ENCODE measurements around the gene OR9Q1. TPM values are rescaled to one million over a fixed set of nuclear protein-coding genes. Genes with fewer than 3 reads are reported as not detected.
"Not testable (repeated sequence)": the region's sequence is repeated elsewhere in the genome, so short reads cannot be mapped to it uniquely, and the experiment has no call there.

Gene OR9Q1
- total RNA-seq, 5 donors from 2014 or later (not counting 1 experiment from before 2014, with no cell fraction given), result not detected

GRCh38 chr11:58195939-58196338, 172.3 kb downstream of the OR9Q1 start:
- ChIA-PET POLR2A (no interaction called here), CTCF (no interaction called here)
- Histone ChIP-seq H3K36me3 (ENCODE audit: control insufficient read depth in 2 of 2, extremely low read depth in 1 of 2, insufficient read depth in 1 of 2, low read length in 1 of 2) (no peaks in the 10 kb centered on the region), H3K4me3 (ENCODE audit: control insufficient read depth in 1 of 2, extremely low read depth in 1 of 2, low read length in 1 of 2) (no peak overlapping the region), H3K27ac (ENCODE audit: low read length) (no peak overlapping the region), H3K27me3 (replicated peaks in 1 of 2; ENCODE audit: control insufficient read depth in 2 of 2, extremely low read depth in 1 of 2, insufficient read depth in 2 of 2, low read length in 1 of 2) (peaks cover 0 to 3% of the 10 kb centered on the region in 2 experiments), H3K4me1 (ENCODE audit: control insufficient read depth in 1 of 2, extremely low read depth in 1 of 2, insufficient read depth in 2 of 2, low read length in 2 of 2) (no peaks in the 10 kb centered on the region), H3K9me3 (no peaks in the 10 kb centered on the region)
- DNase-seq, result no peak
- H3K36me3 Mint-ChIP-seq, result no peaks in the 10 kb centered on the region
- no CpG with 5 or more reads among the region's 2 CpGs for WGBS (ENCODE audit: insufficient coverage)
- peaks cover 3 to 17% (median 7%) of the 10 kb centered on the region in 3 donors for H3K9me3 Mint-ChIP-seq
- H3K27ac Mint-ChIP-seq, result no peak overlapping the region
- H3K27me3 Mint-ChIP-seq, result peaks cover 0 to 8% of the 10 kb centered on the region in 2 donors
- H3K4me1 Mint-ChIP-seq, result no peaks in the 10 kb centered on the region
- no peak overlapping the region for H3K4me3 Mint-ChIP-seq
- no peak for ATAC-seq (replicated peaks in 1 of 4)

DNA sequence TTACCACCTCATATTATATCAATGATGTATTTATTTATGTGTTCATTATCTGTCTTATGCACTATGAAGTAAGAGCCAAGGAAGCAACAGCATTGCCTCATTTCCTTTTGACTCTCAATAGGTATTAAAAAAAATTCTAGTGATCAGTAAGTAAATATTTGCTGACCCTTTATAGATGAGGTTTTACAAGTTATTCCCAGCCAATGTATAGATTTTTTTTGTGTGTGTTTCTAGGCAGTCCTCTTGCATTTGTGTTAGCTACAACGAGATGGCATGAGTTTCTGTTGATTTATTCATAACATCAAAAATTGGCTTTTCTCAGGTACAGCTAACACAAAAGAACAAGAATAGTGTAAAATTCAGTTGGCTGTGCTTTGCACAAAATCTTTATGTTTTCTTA, 175.6 kb downstream of the OR9Q1 start:
- no peak overlapping the region for H3K27ac Mint-ChIP-seq
- Histone ChIP-seq H3K27me3 (replicated peaks in 1 of 2; ENCODE audit: control insufficient read depth in 2 of 2, extremely low read depth in 1 of 2, insufficient read depth in 2 of 2, low read length in 1 of 2) (no peaks in the 10 kb centered on the region), H3K9me3 (no peaks in the 10 kb centered on the region), H3K27ac (ENCODE audit: low read length) (no peak overlapping the region), H3K4me1 (ENCODE audit: control insufficient read depth in 1 of 2, extremely low read depth in 1 of 2, insufficient read depth in 2 of 2, low read length in 2 of 2) (no peaks in the 10 kb centered on the region), H3K36me3 (ENCODE audit: control insufficient read depth in 2 of 2, extremely low read depth in 1 of 2, insufficient read depth in 1 of 2, low read length in 1 of 2) (no peaks in the 10 kb centered on the region), H3K4me3 (ENCODE audit: control insufficient read depth in 1 of 2, extremely low read depth in 1 of 2, low read length in 1 of 2) (no peak overlapping the region)
- CTCF ChIA-PET, result no interaction called here
- H3K27me3 Mint-ChIP-seq, result peaks cover 9 to 27% of the 10 kb centered on the region in 2 donors
- H3K4me1 Mint-ChIP-seq, result no peaks in the 10 kb centered on the region
- no peaks in the 10 kb centered on the region for H3K36me3 Mint-ChIP-seq
- DNase-seq (no peak), ATAC-seq (replicated peaks in 1 of 4) (no peak)
- WGBS (ENCODE audit: insufficient coverage), result no CpG with 5 or more reads among the region's 1 CpG
- no peak overlapping the region for H3K4me3 Mint-ChIP-seq
- peaks cover 7 to 17% (median 9%) of the 10 kb centered on the region in 3 donors for H3K9me3 Mint-ChIP-seq
- POLR2A ChIA-PET, result no interaction called here

GRCh38 chr11:58204042-58204441, 180.4 kb downstream of the OR9Q1 start, which contains the start of gene OR1S2:
Gene OR1S2 (minus strand): TSS chr11:58204142. CDS start chr11:58204142, 0 bp downstream.
- Mint-ChIP-seq H3K4me1 (no peaks in the 10 kb centered on the region), H3K36me3 (no peaks in the 10 kb centered on the region), H3K27ac (no peak within 1 kb of the TSS), H3K9me3 (peaks cover 0 to 7% (median 1%) of the 10 kb centered on the region in 3 donors), H3K27me3 (peaks cover 12 to 36% of the 10 kb centered on the region in 2 donors), H3K4me3 (no peak within 1 kb of the TSS)
- POLR2A ChIA-PET, result no interaction called here
- Histone ChIP-seq H3K9me3 (no peaks in the 10 kb centered on the region), H3K4me1 (ENCODE audit: control insufficient read depth in 1 of 2, extremely low read depth in 1 of 2, insufficient read depth in 2 of 2, low read length in 2 of 2) (no peaks in the 10 kb centered on the region), H3K36me3 (ENCODE audit: control insufficient read depth in 2 of 2, extremely low read depth in 1 of 2, insufficient read depth in 1 of 2, low read length in 1 of 2) (no peaks in the 10 kb centered on the region), H3K27me3 (replicated peaks in 1 of 2; ENCODE audit: control insufficient read depth in 2 of 2, extremely low read depth in 1 of 2, insufficient read depth in 2 of 2, low read length in 1 of 2) (no peaks in the 10 kb centered on the region), H3K4me3 (ENCODE audit: control insufficient read depth in 1 of 2, extremely low read depth in 1 of 2, low read length in 1 of 2) (no peak within 1 kb of the TSS), H3K27ac (ENCODE audit: low read length) (no peak within 1 kb of the TSS)
- CTCF ChIA-PET, result no interaction called here
- ATAC-seq (replicated peaks in 1 of 4) (no peak), DNase-seq (no peak)

DNA sequence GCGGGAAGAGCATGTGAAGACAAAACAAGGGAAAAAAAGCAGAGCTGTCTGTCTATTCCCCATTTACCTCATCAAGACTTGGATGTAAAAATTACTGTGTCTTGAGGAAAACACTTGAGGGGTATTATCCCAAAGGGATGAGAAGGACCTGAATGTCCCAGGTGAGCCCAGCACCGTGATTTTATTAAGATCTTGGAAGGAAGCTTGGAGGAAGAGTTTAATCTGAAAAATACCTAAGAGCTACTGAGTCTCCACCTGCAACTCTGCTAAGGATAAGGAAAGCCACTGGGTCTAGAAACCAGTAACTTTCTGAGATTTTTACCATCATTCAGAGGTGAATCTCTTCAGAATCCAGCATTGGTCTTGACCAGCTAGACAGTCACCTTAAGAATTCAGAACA, 188.7 kb downstream of the OR9Q1 start, which contains the start of gene OR1S1:
Gene OR1S1, plus strand, starts transcription at position 301 of the 400 bp plus-strand sequence.
- DNase-seq; H3K4me3 Mint-ChIP-seq; H3K27ac Mint-ChIP-seq; H3K27ac ChIP-seq (ENCODE audit: low read length); H3K36me3 ChIP-seq (ENCODE audit: control insufficient read depth in 2 of 2, extremely low read depth in 1 of 2, insufficient read depth in 1 of 2, low read length in 1 of 2); POLR2A ChIA-PET; H3K9me3 ChIP-seq; ATAC-seq (replicated peaks in 1 of 4); H3K9me3 Mint-ChIP-seq; H3K27me3 ChIP-seq (replicated peaks in 1 of 2; ENCODE audit: control insufficient read depth in 2 of 2, extremely low read depth in 1 of 2, insufficient read depth in 2 of 2, low read length in 1 of 2); H3K4me1 ChIP-seq (ENCODE audit: control insufficient read depth in 1 of 2, extremely low read depth in 1 of 2, insufficient read depth in 2 of 2, low read length in 2 of 2); H3K4me3 ChIP-seq (ENCODE audit: control insufficient read depth in 1 of 2, extremely low read depth in 1 of 2, low read length in 1 of 2); CTCF ChIA-PET; H3K4me1 Mint-ChIP-seq; H3K36me3 Mint-ChIP-seq: not testable (repeated sequence)
- no CpG with 5 or more reads among the region's 2 CpGs for WGBS (ENCODE audit: insufficient coverage)
- H3K27me3 Mint-ChIP-seq, result peaks cover 6 to 17% of the 10 kb centered on the region in 2 donors

DNA sequence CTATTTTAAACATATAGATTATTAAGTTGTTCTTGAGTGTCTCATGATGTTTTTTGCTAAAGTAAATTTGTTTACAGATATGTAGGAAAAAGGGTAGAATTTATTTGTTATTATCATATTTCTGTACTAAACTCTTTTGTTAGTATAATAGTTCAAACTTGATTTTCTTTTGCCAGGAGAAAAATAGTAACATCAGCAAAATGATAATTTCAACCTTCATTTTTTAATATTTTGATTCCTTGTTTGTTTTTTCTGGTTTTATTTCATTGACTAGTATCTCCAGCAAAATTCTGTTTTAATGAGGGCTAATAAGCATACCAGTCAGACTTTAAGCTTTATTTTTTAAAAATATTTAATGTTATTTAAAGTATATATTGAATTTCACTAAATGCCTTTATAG, 192.8 kb downstream of the OR9Q1 start:
- no peaks in the 10 kb centered on the region for H3K4me1 Mint-ChIP-seq
- H3K36me3 ChIP-seq (ENCODE audit: control insufficient read depth in 2 of 2, extremely low read depth in 1 of 2, insufficient read depth in 1 of 2, low read length in 1 of 2), result no peaks in the 10 kb centered on the region
- H3K4me3 Mint-ChIP-seq, result no peak overlapping the region
- no peak overlapping the region for H3K4me3 ChIP-seq (ENCODE audit: control insufficient read depth in 1 of 2, extremely low read depth in 1 of 2, low read length in 1 of 2)
- H3K9me3 ChIP-seq, result no peaks in the 10 kb centered on the region
- no peak for DNase-seq
- peaks cover 6 to 20% of the 10 kb centered on the region in 2 donors for H3K27me3 Mint-ChIP-seq
- no peaks in the 10 kb centered on the region for H3K4me1 ChIP-seq (ENCODE audit: control insufficient read depth in 1 of 2, extremely low read depth in 1 of 2, insufficient read depth in 2 of 2, low read length in 2 of 2)
- no peak overlapping the region for H3K27ac Mint-ChIP-seq
- CTCF ChIA-PET, result no interaction called here
- H3K36me3 Mint-ChIP-seq, result no peaks in the 10 kb centered on the region
- no peak for ATAC-seq (replicated peaks in 1 of 4)
- H3K27me3 ChIP-seq (replicated peaks in 1 of 2; ENCODE audit: control insufficient read depth in 2 of 2, extremely low read depth in 1 of 2, insufficient read depth in 2 of 2, low read length in 1 of 2), result no peaks in the 10 kb centered on the region
- POLR2A ChIA-PET, result no interaction called here
- H3K9me3 Mint-ChIP-seq, result no peaks in the 10 kb centered on the region
- no peak overlapping the region for H3K27ac ChIP-seq (ENCODE audit: low read length)

DNA sequence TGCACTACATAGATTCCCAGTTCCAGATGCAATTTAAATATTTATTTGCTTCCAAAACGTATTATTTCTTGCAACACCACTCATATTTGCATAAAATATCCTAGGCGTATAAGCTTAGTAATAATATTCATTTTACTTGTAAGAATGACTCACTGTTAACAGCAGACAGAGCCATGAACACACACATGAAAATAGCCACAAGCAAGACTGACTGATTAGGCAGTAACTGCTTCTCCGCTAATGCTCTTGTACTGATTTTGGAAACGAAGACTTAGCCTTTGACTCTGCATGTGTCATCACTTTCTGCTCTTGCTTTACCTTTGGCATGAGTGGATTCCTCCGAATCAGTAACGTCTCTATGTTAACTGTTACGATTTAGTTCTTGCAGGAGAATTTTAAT, 199.0 kb downstream of the OR9Q1 start:
- no peaks in the 10 kb centered on the region for H3K9me3 ChIP-seq

DNA sequence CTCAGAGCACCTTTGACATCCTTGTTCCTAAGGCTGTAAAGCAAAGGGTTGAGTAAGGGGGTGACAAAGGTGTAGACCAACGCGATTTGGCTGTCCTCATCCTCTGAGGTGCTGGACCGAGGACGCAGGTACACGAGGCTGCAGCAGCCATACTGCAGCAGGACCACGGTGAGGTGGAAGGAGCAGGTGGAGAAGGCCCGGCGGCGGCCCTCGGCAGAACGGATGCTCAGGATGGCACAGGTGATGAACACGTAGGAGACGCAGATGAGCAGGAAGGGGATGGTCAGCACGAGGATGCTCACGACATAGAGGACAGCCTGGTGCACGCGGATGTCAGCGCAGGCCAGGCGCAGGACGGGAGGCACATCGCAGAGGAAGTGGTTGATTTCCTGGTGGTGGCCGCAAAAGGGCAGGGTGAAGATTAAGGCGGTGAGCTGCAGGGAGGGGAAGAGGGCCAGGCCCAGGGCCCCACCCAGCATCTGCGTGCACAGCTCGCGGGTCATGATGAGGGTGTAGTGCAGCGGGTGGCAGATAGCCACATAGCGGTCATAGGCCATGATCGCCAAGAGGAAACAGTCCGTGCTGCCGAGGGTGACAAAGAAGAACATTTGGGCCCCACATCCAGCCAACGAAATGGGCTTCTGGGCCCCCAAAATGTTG, 204.4 kb downstream of the OR9Q1 start:
- ATAC-seq (replicated peaks in 1 of 4), result no peak
- no peak overlapping the region for H3K4me3 Mint-ChIP-seq
- CTCF ChIA-PET, result no interaction called here
- no peaks in the 10 kb centered on the region for H3K4me1 ChIP-seq (ENCODE audit: control insufficient read depth in 1 of 2, extremely low read depth in 1 of 2, insufficient read depth in 2 of 2, low read length in 2 of 2)
- no peak overlapping the region for H3K27ac Mint-ChIP-seq
- POLR2A ChIA-PET, result no interaction called here
- no peak for DNase-seq
- H3K36me3 Mint-ChIP-seq, result no peaks in the 10 kb centered on the region
- H3K36me3 ChIP-seq (ENCODE audit: control insufficient read depth in 2 of 2, extremely low read depth in 1 of 2, insufficient read depth in 1 of 2, low read length in 1 of 2), result no peaks in the 10 kb centered on the region
- no peak overlapping the region for H3K27ac ChIP-seq (ENCODE audit: low read length)
- no peaks in the 10 kb centered on the region for H3K4me1 Mint-ChIP-seq
- H3K27me3 Mint-ChIP-seq, result peaks cover 2 to 14% of the 10 kb centered on the region in 2 donors
- H3K9me3 ChIP-seq, result no peaks in the 10 kb centered on the region
- WGBS (ENCODE audit: insufficient coverage), result 89% methylated on average over 28 of the region's 32 CpGs
- H3K27me3 ChIP-seq (replicated peaks in 1 of 2; ENCODE audit: control insufficient read depth in 2 of 2, extremely low read depth in 1 of 2, insufficient read depth in 2 of 2, low read length in 1 of 2), result peaks cover 0 to 6% of the 10 kb centered on the region in 2 experiments
- H3K9me3 Mint-ChIP-seq, result no peaks in the 10 kb centered on the region
- H3K4me3 ChIP-seq (ENCODE audit: control insufficient read depth in 1 of 2, extremely low read depth in 1 of 2, low read length in 1 of 2), result no peak overlapping the region

More for the DNA sequence above, 199.0 kb downstream of the OR9Q1 start:
- H3K27me3 ChIP-seq (replicated peaks in 1 of 2; ENCODE audit: control insufficient read depth in 2 of 2, extremely low read depth in 1 of 2, insufficient read depth in 2 of 2, low read length in 1 of 2), result no peaks in the 10 kb centered on the region
- peaks cover 2 to 6% of the 10 kb centered on the region in 2 donors for H3K27me3 Mint-ChIP-seq
- no peak overlapping the region for H3K4me3 Mint-ChIP-seq
- H3K36me3 Mint-ChIP-seq, result no peaks in the 10 kb centered on the region
- 90% methylated on average over 2 of the region's 7 CpGs for WGBS (ENCODE audit: insufficient coverage)
- ChIA-PET POLR2A (no interaction called here), CTCF (no interaction called here)
- H3K4me1 Mint-ChIP-seq, result no peaks in the 10 kb centered on the region
- no peak for ATAC-seq (replicated peaks in 1 of 4)
- no peak overlapping the region for H3K27ac Mint-ChIP-seq
- no peak overlapping the region for H3K4me3 ChIP-seq (ENCODE audit: control insufficient read depth in 1 of 2, extremely low read depth in 1 of 2, low read length in 1 of 2)
- no peaks in the 10 kb centered on the region for H3K9me3 Mint-ChIP-seq
- no peak overlapping the region for H3K27ac ChIP-seq (ENCODE audit: low read length)
- H3K36me3 ChIP-seq (ENCODE audit: control insufficient read depth in 2 of 2, extremely low read depth in 1 of 2, insufficient read depth in 1 of 2, low read length in 1 of 2), result no peaks in the 10 kb centered on the region
- no peaks in the 10 kb centered on the region for H3K4me1 ChIP-seq (ENCODE audit: control insufficient read depth in 1 of 2, extremely low read depth in 1 of 2, insufficient read depth in 2 of 2, low read length in 2 of 2)
- DNase-seq, result no peak
